ENCODE results near the gene CREBRF.
"Not testable (repeated sequence)": the region's sequence is repeated elsewhere in the genome, so short reads cannot be mapped to it uniquely, and the experiment has no call there.

DNA sequence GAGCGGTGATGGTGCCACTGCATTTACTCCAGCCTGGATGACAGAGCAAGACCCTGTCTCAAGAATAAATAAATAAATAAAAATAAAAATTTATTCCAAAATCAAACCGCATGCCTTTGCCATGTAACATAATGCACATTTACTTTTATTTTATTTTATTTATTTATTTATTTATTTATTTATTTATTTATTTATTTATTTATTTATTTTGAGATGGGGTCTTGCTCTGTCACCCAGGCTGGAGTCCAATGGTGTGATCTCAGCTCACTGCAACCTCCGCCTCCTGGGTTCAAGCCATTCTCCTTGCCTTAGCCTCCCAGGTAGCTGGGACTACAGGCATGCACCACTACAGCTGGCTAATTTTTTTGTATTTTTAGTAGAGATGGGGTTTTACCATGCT lies 24.1 kb upstream of the CREBRF start:
- TF ChIP-seq, protein P1, sequence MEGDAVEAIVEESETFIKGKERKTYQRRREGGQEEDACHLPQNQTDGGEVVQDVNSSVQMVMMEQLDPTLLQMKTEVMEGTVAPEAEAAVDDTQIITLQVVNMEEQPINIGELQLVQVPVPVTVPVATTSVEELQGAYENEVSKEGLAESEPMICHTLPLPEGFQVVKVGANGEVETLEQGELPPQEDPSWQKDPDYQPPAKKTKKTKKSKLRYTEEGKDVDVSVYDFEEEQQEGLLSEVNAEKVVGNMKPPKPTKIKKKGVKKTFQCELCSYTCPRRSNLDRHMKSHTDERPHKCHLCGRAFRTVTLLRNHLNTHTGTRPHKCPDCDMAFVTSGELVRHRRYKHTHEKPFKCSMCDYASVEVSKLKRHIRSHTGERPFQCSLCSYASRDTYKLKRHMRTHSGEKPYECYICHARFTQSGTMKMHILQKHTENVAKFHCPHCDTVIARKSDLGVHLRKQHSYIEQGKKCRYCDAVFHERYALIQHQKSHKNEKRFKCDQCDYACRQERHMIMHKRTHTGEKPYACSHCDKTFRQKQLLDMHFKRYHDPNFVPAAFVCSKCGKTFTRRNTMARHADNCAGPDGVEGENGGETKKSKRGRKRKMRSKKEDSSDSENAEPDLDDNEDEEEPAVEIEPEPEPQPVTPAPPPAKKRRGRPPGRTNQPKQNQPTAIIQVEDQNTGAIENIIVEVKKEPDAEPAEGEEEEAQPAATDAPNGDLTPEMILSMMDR (conservative IDR thresholded peaks at IDR 0.05) = not testable (repeated sequence)
- TF ChIP-seq EZH2 (IDR thresholded peaks at IDR 0.05; ENCODE audit: low read depth) = not testable (repeated sequence)
